IMR-90 (cell line): ENCODE results near the gene KCNJ8. TPM values are rescaled to one million over a fixed set of nuclear protein-coding genes. Genes with fewer than 3 reads are reported as not detected.

Experiments used
- ATAC-seq: fragments of 200-7000 bp; cut with Tn5 transposase; 2 replicates; pipeline ENCODE4 v1.9.1; 2020; ENCODE audit warnings: low read depth, mild to moderate bottlenecking, moderate library complexity
- BruUV-seq: library from RNA; stranded (reverse); fragments of 400-500 nt; replicated peaks from 2 replicates; lab custom pipeline; 2021; lab: Mats Ljungman, UMichigan
- CTCF ChIA-PET: fragments of 300-600 bp; formaldehyde crosslinking; extraction: SDS; loops from one replicate; lab custom pipeline; 2021; ENCODE audit warnings: antibody characterized with exemption; lab: Yijun Ruan, JAX
- POLR2A ChIA-PET: fragments of 300-600 bp; sonication (Branson Sonifier 250); formaldehyde crosslinking; loops from one replicate; lab custom pipeline; 2022; ENCODE audit warnings: antibody characterized with exemption; ENCODE audit not compliant: unreplicated experiment; lab: Charles Lee
- DNase-seq: peaks from one replicate; pipeline ENCODE4 v3.0.0; 2013
- H2AFZ ChIP-seq: replicated peaks from 2 replicates; pipeline ENCODE3; 2013; ENCODE audit warnings: low read length, mild to moderate bottlenecking; ENCODE audit not compliant: poor library complexity
- H2AK5ac ChIP-seq: 2 replicates; pipeline ENCODE4 v1.6.1; 2013; ENCODE audit warnings: low read depth, low read length, inconsistent platforms
- H2AK9ac ChIP-seq: replicated peaks from 2 replicates; pipeline ENCODE3; 2013; ENCODE audit warnings: mild to moderate bottlenecking, low read depth, low read length, moderate library complexity; ENCODE audit not compliant: poor library complexity
- H2BK120ac ChIP-seq: 2 replicates; pipeline ENCODE4 v1.6.1; 2013; ENCODE audit warnings: low read depth, low read length, inconsistent platforms
- H2BK15ac ChIP-seq: 3 replicates; pipeline ENCODE4 v1.6.1; 2013; ENCODE audit warnings: low read depth, low read length, inconsistent platforms
- H2BK20ac ChIP-seq: 2 replicates; pipeline ENCODE4 v1.6.1; 2013; ENCODE audit warnings: low read depth, mild to moderate bottlenecking, inconsistent platforms, low read length, moderate library complexity
- H2BK5ac ChIP-seq: 2 replicates; pipeline ENCODE4 v1.6.1; 2013; ENCODE audit warnings: mild to moderate bottlenecking, low read depth, low read length, inconsistent platforms; ENCODE audit not compliant: poor library complexity, severe bottlenecking
- H3K14ac ChIP-seq: replicated peaks from 2 replicates; pipeline ENCODE4 v1.6.1; 2013; ENCODE audit warnings: low read depth, low read length, inconsistent platforms
- H3K18ac ChIP-seq: 2 replicates; pipeline ENCODE4 v1.6.1; 2013; ENCODE audit warnings: low read depth, low read length, control low read depth
- H3K23ac ChIP-seq: 2 replicates; pipeline ENCODE4 v1.6.1; 2013; ENCODE audit warnings: low read depth, low read length, inconsistent platforms
- H3K27ac ChIP-seq: 2 replicates; pipeline ENCODE4 v1.5.1; 2013; ENCODE audit warnings: mild to moderate bottlenecking, control low read depth, low read length; ENCODE audit not compliant: insufficient read depth
- H3K27me3 ChIP-seq: 2 replicates; pipeline ENCODE4 v1.6.1; 2013; ENCODE audit warnings: low read length; ENCODE audit not compliant: control insufficient read depth, insufficient read depth
- H3K36me3 ChIP-seq: 2 replicates; pipeline ENCODE4 v1.6.1; 2013; ENCODE audit warnings: low read length, mixed read lengths; ENCODE audit not compliant: control insufficient read depth, insufficient read depth
- H3K4ac ChIP-seq: 2 replicates; pipeline ENCODE4 v1.6.1; 2013; ENCODE audit warnings: low read depth, low read length, inconsistent platforms
- H3K4me1 ChIP-seq: 2 replicates; pipeline ENCODE4 v1.6.1; 2013; ENCODE audit warnings: low read length, mixed read lengths; ENCODE audit not compliant: control insufficient read depth, insufficient read depth
- H3K4me2 ChIP-seq: 2 replicates; pipeline ENCODE4 v1.6.1; 2013; ENCODE audit warnings: low read depth, mild to moderate bottlenecking, control low read depth, low read length, moderate library complexity
- H3K4me3 ChIP-seq: 2 replicates; pipeline ENCODE4 v1.5.1; 2013; ENCODE audit warnings: low read depth, mild to moderate bottlenecking, control low read depth, low read length, moderate library complexity; ENCODE audit not compliant: insufficient read depth
- H3K56ac ChIP-seq: 2 replicates; pipeline ENCODE4 v1.6.1; 2013; ENCODE audit warnings: low read length, inconsistent platforms; ENCODE audit not compliant: insufficient read depth; ENCODE audit errors: extremely low read depth
- H3K79me1 ChIP-seq, 2 experiments: 2 replicates each; pipeline ENCODE4 v1.6.1; 2013; ENCODE audit warnings: low read length in 2 of 2, inconsistent platforms in 1 of 2, low read depth in 1 of 2
- H3K9ac ChIP-seq: 2 replicates; pipeline ENCODE4 v1.6.1; 2013; ENCODE audit warnings: low read depth, low read length, control low read depth
- H3K9me1 ChIP-seq: 2 replicates; pipeline ENCODE4 v1.6.1; 2013; ENCODE audit warnings: low read length, inconsistent platforms; ENCODE audit not compliant: insufficient read depth
- H3K9me3 ChIP-seq: 2 replicates; pipeline ENCODE4 v1.6.1; 2013; ENCODE audit warnings: low read length; ENCODE audit not compliant: control insufficient read depth, insufficient read depth
- H4K20me1 ChIP-seq: 2 replicates; pipeline ENCODE4 v1.6.1; 2013; ENCODE audit warnings: low read length, inconsistent platforms; ENCODE audit not compliant: insufficient read depth
- H4K5ac ChIP-seq: 2 replicates; pipeline ENCODE4 v1.6.1; 2013; ENCODE audit warnings: mild to moderate bottlenecking, low read depth, low read length, control low read depth
- H4K8ac ChIP-seq, 2 experiments: 2 replicates each; pipeline ENCODE4 v1.6.1; 2013; ENCODE audit warnings: low read depth in 2 of 2, low read length in 2 of 2, control low read depth in 1 of 2, inconsistent platforms in 1 of 2
- H4K91ac ChIP-seq: 2 replicates; pipeline ENCODE4 v1.6.1; 2013; ENCODE audit warnings: low read depth, low read length, inconsistent platforms; ENCODE audit not compliant: insufficient read depth
- CEBPB ChIP-seq: IDR thresholded peaks from 2 replicates; pipeline ENCODE4 v1.6.1; 2012; ENCODE audit warnings: low read depth, low read length, improper control_type of control experiment
- CTCF ChIP-seq: conservative IDR thresholded peaks from 2 replicates; pipeline ENCODE4 v1.5.1; 2012; ENCODE audit warnings: mild to moderate bottlenecking, low read depth, low read length, improper control_type of control experiment
- FOS ChIP-seq: fragments of 150-350 bp; IDR thresholded peaks from 2 replicates; pipeline ENCODE4 v1.6.1; 2016; ENCODE audit warnings: low read depth, low read length
- MAZ ChIP-seq: IDR thresholded peaks from 2 replicates; pipeline ENCODE4 v1.6.1; 2012; ENCODE audit warnings: low read depth, mild to moderate bottlenecking, low read length, improper control_type of control experiment, moderate library complexity, borderline replicate concordance
- POLR2A ChIP-seq: IDR thresholded peaks from 2 replicates; pipeline ENCODE4 v1.6.1; 2012; ENCODE audit warnings: mild to moderate bottlenecking, low read depth, low read length
- RAD21 ChIP-seq: IDR thresholded peaks from 2 replicates; pipeline ENCODE4 v1.6.1; 2012; ENCODE audit warnings: low read length, improper control_type of control experiment
- RCOR1 ChIP-seq: IDR thresholded peaks from 2 replicates; pipeline ENCODE4 v1.6.1; 2012; ENCODE audit warnings: mild to moderate bottlenecking, low read length, improper control_type of control experiment; ENCODE audit not compliant: insufficient replicate concordance
- RFX5 ChIP-seq: IDR thresholded peaks from 2 replicates; pipeline ENCODE4 v1.8.0; 2012; ENCODE audit warnings: low read depth, mild to moderate bottlenecking, low read length, moderate library complexity
- WGBS, 2 experiments: methylation state at CpG; one replicate each; pipeline versions ENCODE4 v1.1.5 to v1.1.7; 2013; ENCODE audit warnings: missing lambda C conversion rate in 2 of 2; ENCODE audit not compliant: insufficient read length in 1 of 2; ENCODE audit errors: extremely low coverage in 2 of 2; 5-methylcytosine and 5-hydroxymethylcytosine counted together
- dilution Hi-C: fragments of 300-500 bp; cut with HindIII; formaldehyde crosslinking; loops from one replicate; pipeline ENCODE4 v1.14.3; 2018; ENCODE audit warnings: low sequenced_read_pairs; ENCODE audit not compliant: unreplicated experiment
- in situ Hi-C: fragments of 300-500 bp; cut with MboI; formaldehyde crosslinking; loops from 3 replicates; pipeline ENCODE4 v1.14.3; 2019; ENCODE audit warnings: low sequenced_read_pairs, inconsistent platforms, mixed read lengths
- intact Hi-C: fragments of 100-400 bp; cut with micrococcal nuclease; formaldehyde crosslinking; loops from 2 replicates; pipeline ENCODE4 v1.10.0; 2022
- polyA plus RNA-seq, 3 experiments: library from polyadenylated mRNA; depleted of rRNA; stranded (reverse); fragments of >200 nt; gene quantifications; 2 replicates each; pipeline ENCODE4 v1.2.3, GENCODE V29; 2012; ENCODE audit warnings: low replicate concordance in 1 of 3
- total RNA-seq: library from RNA; depleted of rRNA; stranded (reverse); fragments of >200 nt; gene quantifications from 2 replicates; pipeline ENCODE4 v1.2.3, GENCODE V29; 2012

KCNJ8 gene
- total and polyA plus RNA-seq, 2 of the 4 experiments (the other 2 are of a cell fraction) = 8.0 to 15.8 TPM

DNA sequence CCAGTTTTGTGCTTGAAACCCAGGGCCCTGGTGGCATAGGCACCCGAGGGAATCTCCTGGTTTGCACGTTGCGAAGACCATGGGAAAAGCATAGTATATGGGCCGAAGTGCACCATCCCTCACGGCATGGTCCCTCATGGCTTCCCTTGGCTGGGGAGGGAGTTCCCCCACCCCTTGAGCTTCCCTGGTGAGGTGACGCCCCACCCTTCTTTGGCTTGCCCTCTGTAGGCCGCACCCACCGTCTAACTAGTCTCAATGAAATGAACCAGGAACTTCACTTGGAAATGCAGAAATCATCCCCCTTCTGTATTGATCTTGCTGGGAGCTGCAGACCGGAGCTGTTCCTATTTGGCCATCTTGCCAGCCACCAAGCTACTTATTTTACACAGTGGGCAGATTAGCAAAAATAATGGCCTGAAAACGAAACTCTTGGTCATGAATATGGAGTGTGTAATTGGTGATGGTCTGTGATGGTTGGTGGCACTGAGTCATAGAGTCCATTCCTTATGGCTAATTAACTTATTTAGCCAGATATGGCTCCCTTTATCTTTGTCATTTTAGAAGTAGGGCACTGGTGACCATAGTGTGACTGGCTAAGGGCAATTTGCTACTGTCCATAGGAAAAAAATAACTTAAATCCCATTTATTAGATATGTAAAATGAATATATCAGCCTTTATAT lies 21.3 kb upstream of the KCNJ8 start:
- intact Hi-C loops (no loop called here), in situ Hi-C loops (no loop called here), dilution Hi-C loops (no loop called here)
- TF ChIP-seq RCOR1 (no peak), RAD21 (no peak), CTCF (no peak), CEBPB (no peak), FOS (no peak), MAZ (no peak), POLR2A (no peak), RFX5 (no peak)
- H2AFZ ChIP-seq = peak overlapping the region; percentile 19
- DNase-seq (no peak), ATAC-seq (no peak)
- ChIA-PET POLR2A (no interaction called here), CTCF (no interaction called here)
- H2AK5ac ChIP-seq = no peak overlapping the region
- H4K8ac ChIP-seq = no peak overlapping the region
- H3K4me2 ChIP-seq = no peak overlapping the region
- no peak overlapping the region for H2BK120ac ChIP-seq
- H3K56ac ChIP-seq = no peak overlapping the region
- no peaks in the 10 kb centered on the region for H4K20me1 ChIP-seq
- H3K9ac ChIP-seq = no peak overlapping the region
- no peak overlapping the region for H4K5ac ChIP-seq
- H3K4me3 ChIP-seq = no peak overlapping the region
- no peak overlapping the region for H2AK9ac ChIP-seq
- no peaks in the 10 kb centered on the region for H3K36me3 ChIP-seq
- no peaks in the 10 kb centered on the region for H3K4me1 ChIP-seq
- H3K79me1 ChIP-seq = no peaks in the 10 kb centered on the region
- no peak overlapping the region for H2BK5ac ChIP-seq
- H2BK20ac ChIP-seq = no peak overlapping the region
- H3K18ac ChIP-seq = no peak overlapping the region
- H2BK15ac ChIP-seq = no peak overlapping the region
- no peaks in the 10 kb centered on the region for H3K9me3 ChIP-seq
- H3K14ac ChIP-seq = no peak overlapping the region
- H3K23ac ChIP-seq = no peak overlapping the region
- WGBS, 2 experiments = 100% methylated on average over 2 of the region's 10 CpGs; no CpG with 5 or more reads in 1 of the 2 experiments
- H3K27me3 ChIP-seq = no peaks in the 10 kb centered on the region
- H3K27ac ChIP-seq = no peak overlapping the region
- no TSS peak for BruUV-seq
- no peak overlapping the region for H3K4ac ChIP-seq
- no peak overlapping the region for H4K91ac ChIP-seq
- H3K9me1 ChIP-seq = no peaks in the 10 kb centered on the region
